GM12865 (cell line): ENCODE data around the gene RPS21.
A peak's percentile ranks its signal among the peaks of the same experiment; 100 is the strongest.

ENCODE experiments used
- DNase-seq: peaks from one replicate; pipeline ENCODE4 v3.0.0; 2010; ENCODE audit warnings: low read depth
- H3K4me3 ChIP-seq: 2 replicates; pipeline ENCODE4 v1.5.1; 2011; ENCODE audit warnings: mild to moderate bottlenecking, low read depth, low read length, control low read depth
- TF ChIP-seq, protein P1 (sequence below): IDR thresholded peaks from 2 replicates; pipeline ENCODE4 v1.5.1; 2011; ENCODE audit warnings: low read length, control low read depth, low read depth, inconsistent platforms; ENCODE audit not compliant: insufficient read depth; ENCODE audit errors: missing control alignments

RPS21 gene

DNA sequence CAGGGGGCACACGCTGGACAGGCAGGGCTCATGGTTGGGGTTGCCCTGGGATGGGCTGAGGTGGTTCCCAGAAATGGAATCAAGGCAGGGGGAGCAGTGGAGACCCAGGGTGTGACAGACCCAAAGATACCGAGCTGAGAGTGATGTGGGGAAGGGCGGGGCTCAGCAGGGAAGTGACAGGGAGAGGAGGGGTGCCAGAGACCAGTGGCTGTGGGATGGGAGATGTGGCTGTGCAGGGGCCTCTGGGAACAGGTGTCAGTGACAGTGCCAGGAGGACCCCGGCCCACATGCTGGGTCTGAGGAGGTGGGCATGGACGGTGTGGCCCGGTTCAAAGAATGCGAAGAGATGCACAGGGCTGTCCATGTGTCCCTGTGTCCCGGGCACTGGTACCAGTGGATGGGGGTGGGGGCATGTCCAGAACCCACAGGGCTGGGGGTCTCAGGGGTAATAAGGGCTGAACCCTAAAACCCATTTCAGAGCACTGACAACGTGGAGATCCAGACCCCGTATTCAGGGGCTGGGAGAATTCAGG is 19.1 kb downstream of the RPS21 start:
- TF ChIP-seq, protein P1, sequence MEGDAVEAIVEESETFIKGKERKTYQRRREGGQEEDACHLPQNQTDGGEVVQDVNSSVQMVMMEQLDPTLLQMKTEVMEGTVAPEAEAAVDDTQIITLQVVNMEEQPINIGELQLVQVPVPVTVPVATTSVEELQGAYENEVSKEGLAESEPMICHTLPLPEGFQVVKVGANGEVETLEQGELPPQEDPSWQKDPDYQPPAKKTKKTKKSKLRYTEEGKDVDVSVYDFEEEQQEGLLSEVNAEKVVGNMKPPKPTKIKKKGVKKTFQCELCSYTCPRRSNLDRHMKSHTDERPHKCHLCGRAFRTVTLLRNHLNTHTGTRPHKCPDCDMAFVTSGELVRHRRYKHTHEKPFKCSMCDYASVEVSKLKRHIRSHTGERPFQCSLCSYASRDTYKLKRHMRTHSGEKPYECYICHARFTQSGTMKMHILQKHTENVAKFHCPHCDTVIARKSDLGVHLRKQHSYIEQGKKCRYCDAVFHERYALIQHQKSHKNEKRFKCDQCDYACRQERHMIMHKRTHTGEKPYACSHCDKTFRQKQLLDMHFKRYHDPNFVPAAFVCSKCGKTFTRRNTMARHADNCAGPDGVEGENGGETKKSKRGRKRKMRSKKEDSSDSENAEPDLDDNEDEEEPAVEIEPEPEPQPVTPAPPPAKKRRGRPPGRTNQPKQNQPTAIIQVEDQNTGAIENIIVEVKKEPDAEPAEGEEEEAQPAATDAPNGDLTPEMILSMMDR, result no peak
- peak overlapping the region; percentile 89 for H3K4me3 ChIP-seq
- DNase-seq, result no peak

DNA sequence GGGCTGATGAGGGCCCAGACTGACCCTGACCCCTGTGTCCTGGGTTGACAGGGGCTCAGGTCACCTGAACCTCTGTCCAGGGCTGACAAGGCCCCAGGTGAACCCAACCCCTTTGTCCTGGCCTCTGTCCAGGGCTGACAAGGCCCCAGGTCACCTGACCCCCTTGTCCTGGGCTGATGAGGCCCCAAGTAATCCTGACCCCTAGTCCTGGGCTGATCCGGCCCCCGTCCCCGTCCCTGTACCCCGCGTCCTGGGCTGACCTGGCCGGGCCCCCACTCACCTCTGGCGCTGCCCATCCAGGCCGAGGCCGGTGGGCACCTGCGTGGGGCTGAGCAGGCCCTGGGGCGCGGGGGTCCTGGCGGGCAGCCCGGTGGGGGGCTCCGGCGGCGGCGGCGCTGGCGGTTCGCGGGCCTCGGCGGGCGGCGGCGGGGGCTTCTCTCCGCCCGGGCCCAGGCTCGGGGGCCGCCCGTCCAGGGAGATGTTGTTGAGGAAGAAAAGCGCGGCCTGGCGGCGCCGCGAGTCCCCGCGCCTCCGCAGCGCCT is 19.8 kb downstream of the RPS21 start:
- DNase-seq, result no peak
- TF ChIP-seq, protein P1, result no peak
- peak overlapping the region; percentile 89 for H3K4me3 ChIP-seq

DNA sequence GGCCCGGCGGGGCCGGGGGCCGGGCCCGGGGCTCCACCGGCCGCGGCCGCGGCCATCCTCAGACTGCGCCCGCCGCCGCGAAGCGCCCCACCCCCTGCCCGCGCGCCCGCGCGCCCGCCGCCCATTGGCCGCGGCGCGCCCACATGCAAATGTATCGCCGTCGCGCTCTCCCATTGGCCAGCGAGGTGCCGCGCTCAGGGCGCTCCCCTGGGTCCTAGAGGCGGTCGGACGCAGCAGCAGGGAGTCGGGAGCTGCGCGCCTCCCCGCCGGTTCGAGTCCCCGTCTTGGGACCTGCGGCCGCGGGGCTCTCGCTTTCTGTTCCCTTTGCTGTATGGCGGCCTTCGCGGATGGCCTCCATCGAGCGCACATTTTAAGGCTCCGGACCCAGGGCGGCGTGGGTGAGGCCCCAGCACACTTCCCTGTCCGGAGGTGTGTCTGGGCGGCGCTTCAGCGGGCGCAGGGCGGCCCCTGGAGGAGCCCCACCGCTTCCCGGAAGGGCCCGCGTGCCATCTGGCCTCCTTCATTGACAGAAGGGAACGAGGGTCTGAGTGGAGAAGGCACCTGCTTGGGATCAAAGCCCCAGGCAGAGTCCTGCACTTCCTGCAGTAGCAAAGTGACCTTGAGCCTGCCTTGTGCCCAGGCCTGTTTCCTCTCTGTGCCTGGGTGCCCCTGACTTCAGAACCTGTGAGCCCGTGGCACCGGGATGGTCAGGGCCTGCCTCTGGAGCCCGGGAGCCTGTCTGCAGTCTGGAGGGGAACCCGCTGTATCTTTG is 20.5 kb downstream of the RPS21 start, which contains the start of gene CABLES2:
Gene CABLES2 (minus strand): TSS at position 65 of the 772 bp plus-strand sequence. CDS start 9 bp downstream, at position 56.
- peak; percentile 96 for DNase-seq
- TF ChIP-seq, protein P1, result peak; percentile 4
- peak within 1 kb of the TSS; percentile 89 for H3K4me3 ChIP-seq

DNA sequence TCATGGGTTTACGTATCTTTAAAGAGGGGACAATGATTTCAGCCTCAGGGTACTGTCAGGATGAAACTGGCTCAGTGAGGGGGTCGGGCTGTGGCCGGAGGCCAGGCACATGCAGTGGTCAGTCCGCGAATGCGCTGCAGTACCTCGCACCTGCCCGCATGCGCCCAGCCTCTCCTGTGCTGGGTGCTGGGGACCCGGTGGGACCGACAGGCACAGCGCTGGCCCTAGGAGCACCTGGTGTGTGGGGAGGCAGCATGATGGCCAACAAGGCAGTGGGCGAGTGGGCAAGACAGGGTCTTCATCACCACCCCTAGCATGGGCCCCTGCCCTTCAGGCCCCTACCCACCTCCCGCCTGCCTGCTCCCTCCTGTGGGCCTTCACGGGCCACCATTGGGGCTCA is 21.2 kb downstream of the RPS21 start:
- TF ChIP-seq, protein P1, result no peak
- DNase-seq, result no peak
- H3K4me3 ChIP-seq, result peak overlapping the region; percentile 75; the same call in 1 of the 2 replicates

DNA sequence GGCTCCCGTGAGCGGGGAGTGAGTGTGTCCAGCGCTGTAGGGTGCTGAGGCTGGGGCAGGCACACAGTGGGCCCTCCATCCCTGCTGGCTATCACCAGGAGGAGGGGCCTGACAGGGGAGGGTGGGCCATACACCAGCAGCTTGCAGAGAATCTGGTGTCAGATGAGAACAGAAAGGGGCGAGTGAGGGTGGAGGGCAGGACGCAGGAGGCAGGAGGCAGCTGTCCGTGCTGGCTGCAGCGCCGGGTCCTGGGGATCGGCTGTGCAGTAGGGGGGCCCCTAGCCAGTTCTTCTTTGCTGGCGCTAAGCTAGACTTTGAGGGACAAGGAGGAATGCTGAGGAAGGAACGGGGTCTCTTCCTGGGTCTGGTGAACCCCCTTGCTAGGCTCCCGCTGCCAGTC is 21.7 kb downstream of the RPS21 start:
- DNase-seq, result no peak
- no peak overlapping the region for H3K4me3 ChIP-seq
- TF ChIP-seq, protein P1, result no peak

DNA sequence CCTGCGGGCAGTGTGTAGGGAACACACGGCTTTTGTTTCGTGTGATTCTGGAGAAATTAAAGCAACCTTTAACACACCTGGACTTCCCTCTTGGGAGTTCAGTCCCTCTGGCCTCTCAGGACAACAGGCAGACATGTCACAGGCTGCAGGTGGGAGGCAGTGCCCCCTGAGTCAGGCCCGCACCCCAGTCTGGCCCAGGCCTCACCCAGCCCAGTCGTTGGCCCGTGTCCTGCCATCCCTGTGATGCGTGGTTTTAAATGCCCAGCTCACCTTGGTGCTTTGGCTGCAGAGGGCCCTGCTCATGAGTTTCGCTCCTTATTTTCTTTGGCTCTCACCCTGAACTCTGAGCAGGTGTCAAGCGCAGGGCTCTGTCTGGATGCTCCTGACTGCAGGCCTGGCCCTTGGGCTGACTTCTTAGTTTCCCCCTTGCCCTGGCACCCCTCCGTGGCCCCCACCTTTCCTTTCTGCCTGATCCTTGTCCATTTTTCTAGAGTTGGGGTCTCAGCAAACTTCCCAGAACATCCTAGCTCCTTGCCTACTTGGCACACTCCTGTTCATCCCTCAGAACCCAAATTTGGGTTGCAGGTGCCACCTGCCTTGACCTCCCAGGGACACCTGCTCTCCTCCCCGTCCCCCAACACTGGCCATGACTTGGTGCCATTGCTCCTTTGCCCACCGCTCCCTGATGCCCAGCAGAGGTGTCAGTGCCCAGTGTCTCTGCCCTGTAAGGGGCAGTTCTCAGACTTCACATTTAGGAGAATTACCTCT is 22.4 kb downstream of the RPS21 start:
- no peak for DNase-seq
- H3K4me3 ChIP-seq, result no peak overlapping the region
- TF ChIP-seq, protein P1, result no peak
